GM13976 (cell line): ENCODE measurements around the gene OAS1.

ENCODE experiments used
- DNase-seq: peaks from one replicate; pipeline ENCODE4 v3.0.0; 2012; ENCODE audit warnings: low spot score
- in situ Hi-C: fragments of 300-500 bp; cut with MboI; formaldehyde crosslinking; loops from one replicate; pipeline ENCODE4 v1.12.0; 2022; ENCODE audit warnings: low sequenced_read_pairs, mixed read lengths, inconsistent platforms; ENCODE audit not compliant: unreplicated experiment
- TF ChIP-seq, protein P1 (sequence below): IDR thresholded peaks from 2 replicates; pipeline ENCODE4 v1.5.1; 2012; ENCODE audit warnings: borderline replicate concordance, mild to moderate bottlenecking; ENCODE audit not compliant: insufficient read depth; ENCODE audit errors: extremely low read depth, missing control alignments, control extremely low read depth

OAS1 gene

DNA sequence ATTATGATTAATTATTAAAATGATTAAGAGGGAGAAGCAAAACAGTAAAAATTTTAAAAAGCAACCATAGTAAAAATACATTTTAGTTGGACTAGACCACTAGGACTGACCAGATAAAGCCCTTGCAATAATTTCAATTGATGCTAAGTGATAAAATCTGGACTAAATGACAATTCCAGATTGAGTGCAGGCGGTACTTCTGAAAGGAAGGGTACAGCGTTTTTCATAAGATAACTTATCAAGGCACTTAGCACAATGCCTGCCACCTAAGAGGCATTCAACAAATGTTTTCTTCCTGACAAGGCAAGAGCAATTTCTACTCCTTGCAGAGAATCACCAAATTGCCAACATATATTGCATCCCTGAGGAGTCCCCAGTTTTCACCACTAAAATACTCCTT is 37.7 kb upstream of the OAS1 start:
- TF ChIP-seq, protein P1, sequence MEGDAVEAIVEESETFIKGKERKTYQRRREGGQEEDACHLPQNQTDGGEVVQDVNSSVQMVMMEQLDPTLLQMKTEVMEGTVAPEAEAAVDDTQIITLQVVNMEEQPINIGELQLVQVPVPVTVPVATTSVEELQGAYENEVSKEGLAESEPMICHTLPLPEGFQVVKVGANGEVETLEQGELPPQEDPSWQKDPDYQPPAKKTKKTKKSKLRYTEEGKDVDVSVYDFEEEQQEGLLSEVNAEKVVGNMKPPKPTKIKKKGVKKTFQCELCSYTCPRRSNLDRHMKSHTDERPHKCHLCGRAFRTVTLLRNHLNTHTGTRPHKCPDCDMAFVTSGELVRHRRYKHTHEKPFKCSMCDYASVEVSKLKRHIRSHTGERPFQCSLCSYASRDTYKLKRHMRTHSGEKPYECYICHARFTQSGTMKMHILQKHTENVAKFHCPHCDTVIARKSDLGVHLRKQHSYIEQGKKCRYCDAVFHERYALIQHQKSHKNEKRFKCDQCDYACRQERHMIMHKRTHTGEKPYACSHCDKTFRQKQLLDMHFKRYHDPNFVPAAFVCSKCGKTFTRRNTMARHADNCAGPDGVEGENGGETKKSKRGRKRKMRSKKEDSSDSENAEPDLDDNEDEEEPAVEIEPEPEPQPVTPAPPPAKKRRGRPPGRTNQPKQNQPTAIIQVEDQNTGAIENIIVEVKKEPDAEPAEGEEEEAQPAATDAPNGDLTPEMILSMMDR, result no peak
- in situ Hi-C loops, result no loop called here
- DNase-seq, result no peak

- TF ChIP-seq, protein P1, result no peak
- in situ Hi-C loops, result no loop called here
- DNase-seq, result no peak
Measured at GRCh38 chr12:112869778-112870177, 37.0 kb upstream of the OAS1 start.

DNA sequence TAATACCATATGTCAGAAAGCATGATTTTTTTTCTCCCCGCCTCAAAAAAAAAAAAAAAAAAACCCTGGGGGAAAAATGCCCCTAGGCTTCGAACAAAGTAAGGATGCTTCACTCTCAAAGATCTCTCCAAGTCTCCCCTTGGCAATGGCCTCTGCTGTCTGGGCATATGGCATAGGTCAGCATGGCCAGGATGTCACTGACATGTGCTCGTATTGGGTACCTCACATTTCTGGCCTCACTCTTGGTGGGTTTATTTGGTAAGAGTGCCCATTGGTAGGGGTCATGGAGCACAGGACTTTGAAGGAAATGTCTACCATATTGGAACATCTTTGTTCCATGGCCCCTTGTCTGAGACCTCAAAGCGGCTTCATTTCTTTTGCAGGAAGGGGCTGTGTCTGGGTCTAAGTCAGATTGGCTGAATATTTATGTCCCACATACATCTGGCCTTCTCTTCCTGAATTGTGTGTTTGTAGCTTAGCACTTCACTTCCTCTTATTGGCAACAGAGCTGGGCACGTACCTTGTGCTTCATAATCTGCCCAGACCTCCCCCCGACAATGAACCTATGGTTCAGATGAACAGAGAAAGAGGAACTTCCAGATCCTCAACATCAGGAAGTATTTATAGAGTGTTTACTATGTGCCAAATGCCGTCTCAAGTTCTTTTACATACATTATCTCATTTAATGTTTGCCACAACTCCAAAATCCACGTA is 36.3 kb upstream of the OAS1 start:
- DNase-seq, result no peak
- in situ Hi-C loops, result no loop called here
- TF ChIP-seq, protein P1, result no peak

DNA sequence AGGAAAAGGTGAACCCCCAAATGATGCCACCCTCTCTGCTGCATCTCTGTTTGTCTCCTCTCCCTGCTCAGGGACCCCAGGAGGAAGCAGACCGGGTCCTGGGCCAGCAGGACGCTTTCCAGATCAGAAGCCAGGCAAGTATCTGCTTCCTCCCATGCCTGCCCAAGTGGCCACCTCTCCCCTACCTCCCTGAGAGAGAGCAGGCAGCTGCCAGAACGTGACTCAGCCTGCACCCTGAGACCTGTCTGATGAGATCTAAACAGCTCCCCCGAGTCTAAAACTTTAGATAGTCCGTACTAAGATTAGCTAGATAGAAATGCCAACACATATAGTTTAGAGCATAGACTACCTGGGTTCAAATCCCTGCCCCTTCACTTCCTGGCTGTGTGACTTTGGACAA is 31.2 kb upstream of the OAS1 start:
- DNase-seq, result no peak
- in situ Hi-C loops, result no loop called here
- TF ChIP-seq, protein P1, result no peak

GRCh38 chr12:112876506-112876905 is 30.3 kb upstream of the OAS1 start:
- in situ Hi-C loops, result no loop called here
- TF ChIP-seq, protein P1, result no peak
- no peak for DNase-seq

DNA sequence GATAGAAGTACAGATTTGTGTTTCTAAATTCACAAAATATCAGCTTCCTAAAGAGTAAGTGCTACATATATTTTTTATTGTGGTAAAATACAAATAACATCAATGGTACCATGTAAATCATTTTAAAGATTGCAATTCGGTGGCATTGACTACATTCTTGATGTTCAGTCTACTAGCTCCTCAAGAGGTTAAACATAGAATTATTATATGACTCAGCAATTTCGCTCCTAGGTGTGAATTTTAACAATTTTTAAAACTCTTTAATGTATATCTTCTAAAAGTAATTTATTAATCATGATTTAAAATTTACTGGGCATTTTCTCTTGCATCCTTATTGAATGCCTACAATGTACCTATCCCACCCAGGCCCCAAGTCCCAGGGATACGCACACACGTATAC is 29.8 kb upstream of the OAS1 start:
- in situ Hi-C loops, result no loop called here
- TF ChIP-seq, protein P1, result no peak

More for the DNA sequence above, 29.8 kb upstream of the OAS1 start:
- no peak for DNase-seq
